Measurements from ENCODE around the gene F11R.
"Not testable (repeated sequence)": the region's sequence is repeated elsewhere in the genome, so short reads cannot be mapped to it uniquely, and the experiment has no call there.

The F11R gene

DNA sequence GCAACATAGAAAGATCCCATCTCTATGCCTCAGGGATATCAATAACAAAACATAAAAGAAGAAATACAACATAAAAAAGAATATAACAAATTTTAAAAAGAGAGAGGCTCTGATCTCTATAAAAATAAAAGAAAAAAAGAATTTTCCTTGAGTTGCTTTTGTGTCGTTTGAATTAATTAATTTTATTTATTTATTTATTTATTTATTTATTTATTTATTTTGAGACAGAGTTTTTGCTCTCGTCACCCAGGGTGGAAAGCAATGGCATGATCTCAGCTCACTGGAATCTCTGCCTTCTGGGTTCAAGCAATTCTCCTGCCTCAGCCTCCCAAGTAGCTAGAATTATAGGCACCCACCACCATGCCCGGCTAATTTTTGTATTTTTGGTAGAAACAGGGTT lies 8.5 kb downstream of the F11R start:
- DNase-seq, result no peak

DNA sequence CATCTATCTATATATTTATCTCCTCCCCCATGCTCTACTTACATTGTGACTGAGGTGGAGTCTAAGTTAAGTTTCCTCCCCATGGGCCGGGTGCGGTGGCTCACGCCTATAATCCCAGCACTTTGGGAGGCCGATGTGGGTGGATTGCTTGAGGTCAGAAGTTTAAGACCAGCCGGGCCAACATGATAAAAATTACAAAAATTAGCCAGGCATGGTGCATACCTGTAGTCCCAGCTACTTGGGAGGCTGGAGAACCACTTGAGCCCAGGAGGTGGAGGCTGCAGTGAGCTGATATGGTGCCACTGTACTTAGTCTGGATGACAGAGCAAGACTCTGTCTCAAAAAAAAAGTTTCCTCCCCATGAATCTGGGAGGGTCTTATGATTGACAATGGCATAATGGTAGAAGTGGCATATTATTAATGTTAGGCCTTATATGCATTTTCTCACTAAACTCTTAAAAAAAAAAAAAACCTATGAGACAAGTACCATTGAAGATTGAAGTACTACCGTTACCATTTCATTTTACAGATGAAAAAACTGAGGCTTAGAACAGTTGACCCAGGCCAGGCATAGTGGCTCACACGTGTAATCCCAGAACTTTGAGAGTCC lies 11.2 kb downstream of the F11R start:
- DNase-seq, result no peak

DNA sequence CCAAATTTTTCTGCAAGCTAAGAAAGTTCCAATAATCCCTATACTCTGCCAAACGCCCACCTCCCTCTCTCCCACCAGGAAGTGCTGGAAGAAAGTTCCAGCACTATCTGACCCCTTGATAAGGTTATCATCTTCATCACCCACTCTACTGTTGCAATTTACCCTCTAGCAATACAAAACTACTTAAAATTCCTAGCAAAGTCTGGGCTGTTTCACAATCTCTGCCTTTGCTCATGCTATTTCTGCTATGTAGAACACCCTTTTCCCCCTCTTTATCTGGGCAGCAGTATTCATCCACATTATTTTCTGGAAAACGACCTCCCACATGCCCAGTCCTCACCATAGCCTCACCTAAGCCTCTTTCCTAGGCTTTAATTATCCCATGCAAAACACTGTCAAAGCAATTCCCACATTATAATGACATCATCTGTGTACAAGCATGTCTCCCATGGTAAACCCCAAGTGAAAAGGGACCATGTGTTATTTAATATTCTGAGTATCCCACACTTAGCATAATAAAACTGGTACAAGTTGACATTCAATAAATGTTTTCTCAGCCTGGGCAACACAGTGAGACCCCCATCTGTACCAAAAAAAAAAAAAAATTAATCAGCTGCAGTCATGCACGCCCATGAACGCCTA lies 12.0 kb downstream of the F11R start:
- DNase-seq, result no peak

DNA sequence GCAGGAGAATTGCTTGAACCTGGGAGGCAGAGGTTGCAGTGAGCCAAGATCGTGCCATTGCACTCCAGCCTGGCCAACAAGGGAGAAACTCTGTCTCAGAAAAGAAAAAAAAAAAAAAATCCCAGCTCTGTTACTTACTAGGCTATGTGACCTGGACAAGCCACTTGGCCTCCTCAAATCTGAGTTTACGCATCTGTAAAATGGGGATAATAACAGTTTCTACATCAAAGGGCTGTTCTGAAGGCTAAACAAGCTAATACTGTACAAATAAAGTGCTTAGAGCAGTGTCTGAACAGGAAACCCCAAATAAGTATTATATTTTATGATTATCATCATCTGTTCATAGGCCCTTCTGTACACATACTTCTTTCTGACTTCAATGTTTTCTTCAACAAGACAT lies 13.6 kb downstream of the F11R start:
- no peak for DNase-seq

DNA sequence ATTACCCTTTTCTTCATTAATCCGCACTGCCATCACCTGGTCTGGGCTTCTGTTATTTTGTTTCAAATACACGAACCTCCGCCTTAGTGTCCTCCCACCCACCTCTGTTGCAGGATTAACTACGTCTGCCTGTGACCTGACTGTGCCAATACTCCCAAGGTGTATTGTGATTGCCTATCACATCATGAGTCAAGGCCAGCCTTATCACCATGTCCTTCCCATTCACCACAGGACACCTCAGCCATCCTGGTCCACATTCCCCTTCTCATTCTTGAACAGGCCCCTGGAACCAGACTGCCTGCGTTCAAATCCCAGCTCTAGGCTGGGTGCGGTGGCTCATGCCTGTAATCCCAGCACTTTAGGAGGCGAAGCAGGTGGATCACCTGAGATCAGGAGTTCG lies 14.4 kb downstream of the F11R start:
- no peak for DNase-seq

DNA sequence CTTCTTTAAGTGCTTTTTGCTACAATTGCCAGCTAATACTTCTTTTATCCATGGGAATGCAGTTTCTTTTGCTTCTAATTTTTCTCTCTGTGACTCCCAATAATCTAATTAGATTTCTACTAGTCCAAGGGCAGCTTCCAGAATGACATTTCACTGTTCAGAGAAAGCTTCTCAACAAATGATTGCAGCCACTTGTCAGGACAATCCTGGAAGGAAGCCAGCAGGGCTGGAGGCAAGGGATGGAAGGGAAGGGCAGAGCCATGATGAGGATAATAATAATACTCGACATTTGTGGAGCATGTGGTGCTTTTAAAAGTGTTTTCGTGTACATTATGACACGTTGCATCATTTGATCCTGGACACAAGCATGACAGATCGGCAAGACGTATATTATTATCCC lies 19.4 kb downstream of the F11R start:
- DNase-seq, result no peak

DNA sequence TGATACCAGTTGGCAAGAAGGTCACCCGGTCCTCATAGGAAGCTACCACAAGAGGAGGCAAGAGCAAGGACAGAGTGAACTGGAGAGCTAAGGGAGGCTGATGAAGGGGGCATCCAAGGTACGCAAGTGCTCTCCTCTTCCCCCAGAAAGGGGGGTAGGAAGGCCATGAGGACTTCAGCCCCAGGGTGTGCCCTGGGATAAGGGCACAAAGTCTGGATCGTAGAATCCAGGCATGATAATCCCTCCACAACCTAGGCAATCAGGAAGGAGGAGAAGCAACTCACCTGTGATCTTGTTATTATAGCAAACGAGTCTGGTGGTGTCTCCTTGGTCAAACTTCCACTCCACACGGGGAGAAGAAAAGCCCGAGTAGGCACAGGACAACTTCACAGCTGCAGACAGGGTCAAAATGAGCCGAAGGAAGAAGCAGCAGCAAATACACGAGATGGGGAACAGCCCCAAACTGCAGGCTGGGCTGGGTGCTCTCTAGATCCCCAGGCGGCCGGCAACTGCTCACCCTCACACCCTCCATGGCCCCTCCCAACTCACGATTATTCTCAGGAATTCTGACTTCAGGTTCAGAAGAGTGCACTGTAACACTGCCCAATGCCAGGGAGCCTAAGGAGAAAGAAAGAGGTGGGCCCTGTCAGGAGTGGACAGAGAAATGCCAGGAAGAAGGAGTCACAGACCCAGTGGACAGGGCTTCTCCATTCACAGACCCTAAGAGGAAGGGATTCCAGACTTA lies 20.0 kb downstream of the F11R start:
- no peak for DNase-seq

DNA sequence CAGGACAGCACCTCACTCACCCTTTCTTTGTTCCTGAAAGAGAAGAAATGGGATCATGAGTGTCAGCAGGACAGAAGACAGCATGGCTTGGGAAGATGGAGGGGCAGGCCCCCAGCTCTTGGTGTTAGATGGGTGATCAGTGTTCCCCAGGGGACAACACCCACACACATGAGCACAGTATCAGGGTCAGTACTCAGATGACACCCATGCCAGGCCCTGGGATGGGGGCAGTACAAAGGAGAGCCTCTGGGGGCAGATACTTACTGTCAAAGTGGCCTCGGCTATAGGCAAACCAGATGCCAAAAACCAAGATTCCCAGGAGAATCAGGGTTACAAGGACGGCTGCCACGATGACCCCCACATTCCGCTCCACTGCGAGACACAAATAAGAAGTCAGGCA lies 21.6 kb downstream of the F11R start:
- DNase-seq, result no peak

DNA sequence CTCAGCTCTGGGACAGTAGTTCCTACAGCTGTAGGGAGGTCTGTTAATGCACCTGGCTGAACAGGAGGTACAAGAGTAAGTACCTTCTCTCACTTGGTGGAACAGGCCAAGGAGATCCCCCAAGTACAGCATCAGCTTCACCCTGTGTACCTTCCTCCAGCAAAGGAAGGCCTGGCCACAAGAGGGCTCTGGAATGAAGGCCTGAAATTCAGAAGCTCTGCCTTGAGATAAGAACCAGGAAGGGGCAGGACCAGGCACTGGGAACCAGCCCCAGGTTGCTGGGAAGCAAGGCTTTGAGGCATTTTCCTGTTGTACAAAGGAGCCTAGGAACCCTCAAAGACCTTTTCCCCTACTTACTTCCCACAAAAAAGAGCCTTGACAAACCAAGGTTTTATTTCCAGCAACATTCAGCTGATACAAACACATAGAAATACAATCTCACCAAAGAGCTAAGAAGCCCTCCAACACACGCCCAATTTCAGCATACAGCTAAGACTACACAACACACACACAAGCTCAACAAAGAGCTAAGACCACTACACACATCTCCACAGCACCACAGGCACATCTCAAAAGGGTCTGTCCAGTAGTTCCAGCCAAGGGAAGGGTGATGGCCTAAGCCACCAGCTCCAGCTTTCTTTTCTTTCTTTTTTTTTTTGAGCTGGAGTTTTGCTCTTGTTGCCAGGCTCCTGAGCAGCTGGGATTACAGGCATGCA lies 23.5 kb downstream of the F11R start:
- DNase-seq, result peak in 3 of 5 experiments; percentile 19 to 55 (median 21)

DNA sequence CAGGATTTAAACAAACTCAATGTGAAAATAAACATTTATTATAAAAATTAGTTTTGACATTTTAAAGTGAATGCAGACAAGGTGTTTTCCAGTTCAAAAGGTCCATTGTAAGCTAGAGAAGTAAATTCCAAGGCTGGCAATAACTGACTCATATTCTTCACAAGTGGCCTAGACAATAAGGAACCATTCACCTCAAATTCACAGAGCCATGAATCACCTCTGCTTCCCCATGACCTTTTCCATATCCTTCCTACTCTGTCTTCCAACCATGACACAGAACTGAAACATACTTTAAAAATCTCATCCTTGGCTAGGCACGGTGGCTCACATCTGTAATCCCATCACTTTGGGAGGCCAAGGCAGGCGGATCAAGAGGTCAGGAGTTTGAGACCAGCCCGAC lies 24.8 kb downstream of the F11R start:
- DNase-seq, result no peak

DNA sequence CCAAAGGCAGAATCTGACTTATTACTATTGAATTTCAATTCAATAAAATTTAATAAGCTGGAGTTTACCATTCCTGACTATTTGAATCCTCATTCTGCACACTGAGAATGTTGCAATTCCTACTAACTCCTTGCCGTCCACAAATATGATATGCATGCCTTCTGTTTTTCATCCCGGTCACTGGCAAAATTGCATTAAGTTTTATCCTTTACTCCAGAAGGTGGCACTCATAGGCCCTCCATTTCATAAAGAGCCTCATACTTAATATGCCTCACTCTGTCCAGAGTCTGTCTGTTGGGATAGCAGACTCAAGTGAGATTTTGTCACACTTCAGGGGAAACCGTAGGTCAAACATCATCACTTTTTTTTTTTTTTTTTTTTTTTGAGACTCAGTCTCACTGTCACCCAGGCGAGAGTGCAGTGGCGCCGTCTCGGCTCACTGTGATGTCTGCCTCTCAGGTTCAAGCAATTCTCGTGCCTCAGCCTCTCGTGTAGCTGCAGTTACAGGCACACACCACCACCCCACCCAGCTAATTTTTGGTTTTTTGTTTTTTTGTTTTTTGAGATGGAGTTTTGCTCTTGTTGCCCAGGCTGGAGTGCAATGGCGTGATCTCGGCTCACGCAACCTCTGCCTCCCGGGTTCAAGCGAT lies 27.3 kb downstream of the F11R start:
- DNase-seq, result peak in 1 of 5 experiments; percentile 13

DNA sequence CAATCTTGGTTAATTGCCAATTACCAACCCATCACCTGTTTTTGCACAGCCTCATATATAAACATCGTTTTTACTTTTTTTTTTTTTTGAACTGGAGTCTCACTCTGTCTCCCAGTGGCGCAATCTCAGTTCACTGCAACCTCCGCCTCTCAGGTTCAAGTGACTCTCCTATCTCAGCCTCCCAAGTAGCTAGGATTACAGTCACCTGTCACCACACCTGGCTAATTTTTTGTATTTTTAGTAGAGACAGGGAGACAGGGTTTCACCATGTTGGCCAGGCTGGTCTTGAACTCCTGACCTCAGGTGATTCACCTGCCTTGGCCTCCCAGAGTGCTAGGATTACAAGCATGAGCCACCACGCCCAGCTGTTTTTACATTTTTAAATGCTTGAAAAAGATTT lies 28.9 kb downstream of the F11R start:
- DNase-seq, result not testable (repeated sequence)

DNA sequence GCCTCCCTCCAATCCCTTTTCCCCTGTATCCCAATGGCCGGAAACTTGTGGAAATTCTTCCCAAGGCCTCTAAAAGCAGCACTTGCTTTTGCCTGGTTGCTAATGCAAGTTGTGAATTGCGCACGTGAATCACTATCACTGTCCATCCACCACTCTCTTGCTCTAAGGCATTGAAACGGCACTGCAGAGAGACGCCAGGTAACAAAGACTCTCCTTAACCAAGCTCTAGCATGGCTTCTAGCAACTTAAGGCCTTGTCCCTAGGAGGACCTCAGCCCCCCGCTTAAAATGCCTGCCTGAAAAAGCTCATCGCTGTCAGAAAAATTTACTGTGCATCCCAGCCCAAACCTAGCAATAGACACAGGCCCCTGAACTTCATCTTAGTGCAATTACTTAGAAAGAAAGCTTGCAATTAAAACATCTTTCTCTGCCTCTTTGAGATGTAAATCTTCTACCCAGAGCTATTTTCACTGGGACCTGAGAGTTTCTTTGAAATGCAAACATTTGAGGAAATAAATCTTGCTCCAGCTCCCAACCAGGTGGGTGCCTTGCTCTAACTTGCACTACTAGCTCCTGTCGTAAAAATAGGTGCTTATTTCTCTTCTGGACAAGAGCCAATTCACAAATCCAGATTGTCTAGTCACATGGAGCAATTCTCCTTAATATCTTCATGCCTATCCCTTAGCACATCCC lies 33.4 kb downstream of the F11R start:
- no peak for DNase-seq

DNA sequence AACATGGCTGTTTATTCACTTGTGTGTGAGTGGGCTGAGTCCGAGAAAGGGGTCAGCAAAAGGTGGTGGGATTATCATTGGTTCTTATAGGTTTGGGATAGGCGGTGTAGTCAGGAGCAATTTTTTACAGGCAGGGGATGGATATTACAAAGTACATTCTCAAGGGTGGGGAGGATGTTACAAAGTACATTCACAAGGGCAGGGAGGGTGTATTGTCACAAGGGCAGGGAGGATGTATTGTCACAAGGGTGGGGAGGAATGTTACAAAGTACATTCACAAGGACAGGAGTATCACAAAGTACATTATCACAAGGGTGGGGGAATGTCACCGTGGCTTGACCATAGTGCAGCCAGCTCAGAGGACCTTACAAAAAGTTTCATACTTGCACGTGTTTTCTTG lies 35.2 kb downstream of the F11R start:
- DNase-seq, result no peak

DNA sequence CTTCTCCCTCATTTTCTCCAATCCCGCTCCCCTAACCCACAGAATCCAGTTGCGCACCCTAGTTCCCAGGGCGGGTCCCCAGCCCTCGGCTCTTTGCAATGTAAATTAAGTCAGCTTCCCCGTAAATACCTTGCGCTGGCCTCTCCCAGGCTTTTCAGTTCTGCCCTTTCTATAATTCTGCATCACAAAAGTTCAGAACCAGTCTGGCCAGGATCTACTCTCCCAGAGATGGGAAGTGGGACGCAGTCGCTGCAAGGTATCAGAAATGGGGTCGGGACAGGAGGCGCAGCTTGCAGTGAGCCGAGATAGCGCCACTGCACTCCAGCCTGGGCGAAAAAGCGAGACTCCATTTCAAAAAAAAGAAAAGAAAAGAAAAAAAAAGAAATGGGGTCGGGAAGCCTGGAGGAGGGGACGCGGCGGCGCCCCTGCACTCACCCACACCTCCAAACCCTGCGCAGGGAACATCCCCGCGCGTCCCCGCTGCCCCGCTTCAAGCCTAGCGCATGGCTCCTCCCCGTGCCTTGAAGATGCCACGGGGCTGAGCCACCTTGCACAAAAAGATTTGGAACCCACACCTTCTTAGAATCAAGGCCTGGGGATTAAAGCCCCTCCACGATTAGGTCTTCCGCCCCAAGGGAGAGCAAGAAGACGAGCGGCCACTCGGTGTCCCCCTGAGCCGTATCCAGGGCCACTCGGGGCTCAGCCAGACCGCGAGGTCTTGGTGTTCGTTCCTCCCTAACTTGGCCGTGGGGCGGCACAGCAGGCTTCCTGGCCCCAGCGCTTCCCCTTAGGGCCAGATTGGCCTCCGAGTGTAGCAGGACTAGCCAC lies 39.2 kb downstream of the F11R start:
- DNase-seq, result peak in 1 of 5 experiments; percentile 9

DNA sequence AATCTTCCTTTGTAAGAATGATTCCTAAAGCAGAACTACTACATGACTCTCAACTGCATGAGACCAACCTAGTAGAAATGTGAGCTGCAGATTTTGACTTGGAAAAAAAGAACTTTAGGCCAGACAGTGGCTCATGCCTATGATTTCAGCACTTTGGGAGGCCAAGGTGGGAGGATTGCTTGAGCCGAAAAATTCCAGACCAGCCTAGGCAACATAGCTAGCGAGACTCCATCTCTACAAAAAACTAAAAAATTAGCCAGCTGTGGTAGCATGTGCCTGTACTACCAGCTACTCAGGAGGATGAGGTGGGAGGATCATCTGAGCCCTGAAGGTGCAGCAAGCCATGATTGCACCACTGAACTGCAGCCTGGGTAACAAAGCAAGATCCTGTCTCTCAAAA lies 41.7 kb downstream of the F11R start:
- no peak for DNase-seq

DNA sequence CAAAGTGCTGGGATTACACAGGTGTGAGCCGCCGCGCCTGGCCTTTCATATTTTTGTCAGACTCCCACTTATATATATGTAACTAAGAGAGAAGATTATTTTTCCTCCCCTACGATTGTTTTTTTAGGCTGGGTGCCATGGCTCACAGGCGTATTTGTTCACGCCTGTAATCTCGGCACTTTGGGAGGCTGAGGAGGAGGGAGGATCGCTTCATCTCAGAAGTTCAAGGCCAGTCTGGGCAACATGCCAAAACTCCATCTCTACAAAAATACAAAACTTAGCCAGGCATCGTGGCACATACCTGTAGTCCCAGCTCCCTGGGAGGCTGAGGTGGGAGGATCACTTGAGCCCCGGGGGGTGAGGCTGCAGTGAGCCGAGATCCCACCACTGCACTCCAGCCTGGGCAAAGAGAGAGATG lies 42.4 kb downstream of the F11R start:
- DNase-seq, result no peak

DNA sequence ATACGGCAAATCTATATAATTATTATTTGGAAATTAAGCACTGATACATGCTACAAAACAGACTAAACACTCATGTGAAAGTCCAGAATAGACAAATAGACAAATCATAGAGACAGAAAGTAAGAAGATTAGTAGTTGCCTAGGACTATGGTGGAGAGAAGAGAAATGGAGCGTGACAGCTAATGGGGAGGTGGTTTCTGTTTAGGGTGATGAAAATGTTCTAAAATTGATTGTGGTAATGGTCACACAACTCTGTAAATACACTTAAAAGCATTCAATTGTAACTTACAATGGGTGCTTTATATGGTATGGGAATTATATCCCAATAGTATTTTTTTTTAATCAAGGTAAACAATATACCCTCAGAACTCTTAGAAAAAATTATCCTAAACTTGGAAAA lies 45.9 kb downstream of the F11R start:
- no peak for DNase-seq

DNA sequence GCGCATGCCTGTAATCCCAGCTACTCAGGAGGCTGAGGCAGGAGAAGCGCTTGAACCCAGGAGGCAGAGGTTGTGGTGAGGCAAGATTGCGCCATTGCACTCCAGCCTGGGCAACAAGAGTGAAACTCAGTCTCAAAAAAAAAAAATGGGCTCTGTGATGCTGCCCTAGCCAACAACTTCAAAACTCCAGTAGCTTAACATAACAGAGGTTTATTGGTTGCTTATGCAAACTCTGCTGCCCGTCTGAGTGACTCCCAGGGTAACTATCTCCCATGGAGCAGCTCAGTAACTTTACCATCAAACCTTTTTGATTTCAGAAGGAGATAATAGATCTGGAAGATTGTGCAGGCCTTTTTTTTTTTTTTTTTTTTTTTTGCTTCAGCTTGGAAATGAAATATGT lies 47.5 kb downstream of the F11R start:
- DNase-seq, result no peak

DNA sequence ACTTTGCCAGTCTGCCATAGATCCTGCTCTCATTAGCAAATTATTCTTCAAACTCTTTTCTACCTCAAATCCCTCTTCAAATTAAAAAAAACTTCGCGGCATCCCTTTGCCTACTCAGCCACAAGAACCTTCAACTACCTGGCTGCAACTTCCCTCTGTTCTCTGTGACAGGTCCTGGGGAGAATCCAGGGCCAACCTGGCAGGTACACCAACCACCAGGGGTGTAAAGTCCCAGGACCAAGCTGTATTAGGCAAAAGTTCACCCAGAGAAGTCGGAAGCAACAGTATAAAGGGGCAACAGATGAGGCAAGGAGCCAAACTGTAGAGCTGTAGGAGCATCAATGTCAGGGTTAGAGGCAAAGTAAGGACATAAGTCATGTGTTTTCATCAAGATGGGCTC lies 48.0 kb downstream of the F11R start:
- no peak for DNase-seq

DNA sequence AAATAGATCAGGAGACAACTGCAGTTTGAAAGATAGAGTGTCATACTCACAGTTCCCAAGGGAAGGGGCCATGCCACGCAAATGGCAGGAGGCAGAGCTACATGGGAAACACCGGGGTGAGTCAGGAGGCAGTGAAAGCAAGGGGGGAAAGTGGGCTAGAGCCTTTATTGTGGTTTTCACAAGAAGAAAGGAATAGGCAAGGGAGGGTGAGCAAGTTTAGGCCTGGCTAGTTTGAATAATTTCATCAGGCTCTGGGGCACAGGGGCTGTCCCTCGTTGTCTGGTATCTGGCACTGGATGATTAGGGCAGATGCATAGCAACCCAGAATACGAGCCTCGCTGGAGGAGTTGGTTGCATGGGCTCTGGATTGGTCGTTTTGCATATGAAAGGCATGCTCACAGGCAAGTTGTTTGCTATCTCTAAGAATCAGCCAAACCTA lies 49.3 kb downstream of the F11R start:
- DNase-seq, result peak in 1 of 5 experiments; percentile 1
